Adrenal gland (tissue), 5 donors: ENCODE results near the gene CCDC57.

Source experiments
- POLR2A ChIP-seq, 2 donors: fragments of 450-650 bp; IDR thresholded peaks; one replicate each; pipeline ENCODE4 v1.6.1; 2017; ENCODE audit warnings: antibody characterized with exemption in 2 of 2, mild to moderate bottlenecking in 2 of 2, moderate library complexity in 1 of 2
- TF ChIP-seq, protein P1 (sequence below), 6 experiments: fragments of 450-650 bp in 4 of 6; fragments of 200-600 bp in 2 of 6; sonication (generic) in 1 of 6; IDR thresholded peaks; 1 replicate in 5 of 6; 2 replicates in 1 of 6; pipeline versions ENCODE4 v1.5.1 to v1.8.0; 2016 to 2021; ENCODE audit warnings: antibody characterized with exemption in 6 of 6, mild to moderate bottlenecking in 2 of 6, moderate library complexity in 1 of 6
- donor health status: DM: no; HTN: no; CAD: no.

DNA sequence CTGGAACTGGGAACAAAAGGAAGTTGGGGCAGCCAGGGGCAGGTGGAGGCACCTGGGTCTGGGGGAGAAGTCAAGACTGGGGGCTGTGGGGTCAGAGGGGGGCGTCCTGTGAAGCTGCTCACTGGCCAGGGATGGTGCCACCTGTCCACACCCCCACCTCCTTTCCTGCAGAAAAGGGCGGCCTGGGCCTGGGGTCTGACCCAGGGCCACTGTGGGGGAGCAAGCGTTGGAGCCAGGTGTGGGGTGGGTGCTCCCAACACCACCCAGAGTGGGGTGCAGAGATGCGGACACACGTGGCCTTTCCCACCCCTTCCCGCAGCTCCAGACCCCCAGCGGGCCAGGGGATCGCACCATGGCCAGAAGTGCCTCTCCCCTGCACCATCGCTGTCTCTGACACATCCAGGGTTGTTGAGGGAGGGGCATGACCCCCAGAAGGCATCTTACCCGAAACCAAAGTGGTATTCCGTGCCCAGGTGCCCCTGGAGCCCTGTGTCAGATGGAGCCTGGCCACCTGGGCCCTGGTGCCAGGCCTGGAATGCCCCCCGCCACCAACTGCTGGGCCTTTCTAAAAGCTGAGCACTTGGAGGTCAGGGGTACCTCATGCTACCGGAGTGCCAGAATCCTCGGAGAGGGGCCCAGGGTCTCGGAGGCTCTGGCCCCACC lies 13.6 kb upstream of the CCDC57 start:
- TF ChIP-seq, protein P1, sequence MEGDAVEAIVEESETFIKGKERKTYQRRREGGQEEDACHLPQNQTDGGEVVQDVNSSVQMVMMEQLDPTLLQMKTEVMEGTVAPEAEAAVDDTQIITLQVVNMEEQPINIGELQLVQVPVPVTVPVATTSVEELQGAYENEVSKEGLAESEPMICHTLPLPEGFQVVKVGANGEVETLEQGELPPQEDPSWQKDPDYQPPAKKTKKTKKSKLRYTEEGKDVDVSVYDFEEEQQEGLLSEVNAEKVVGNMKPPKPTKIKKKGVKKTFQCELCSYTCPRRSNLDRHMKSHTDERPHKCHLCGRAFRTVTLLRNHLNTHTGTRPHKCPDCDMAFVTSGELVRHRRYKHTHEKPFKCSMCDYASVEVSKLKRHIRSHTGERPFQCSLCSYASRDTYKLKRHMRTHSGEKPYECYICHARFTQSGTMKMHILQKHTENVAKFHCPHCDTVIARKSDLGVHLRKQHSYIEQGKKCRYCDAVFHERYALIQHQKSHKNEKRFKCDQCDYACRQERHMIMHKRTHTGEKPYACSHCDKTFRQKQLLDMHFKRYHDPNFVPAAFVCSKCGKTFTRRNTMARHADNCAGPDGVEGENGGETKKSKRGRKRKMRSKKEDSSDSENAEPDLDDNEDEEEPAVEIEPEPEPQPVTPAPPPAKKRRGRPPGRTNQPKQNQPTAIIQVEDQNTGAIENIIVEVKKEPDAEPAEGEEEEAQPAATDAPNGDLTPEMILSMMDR (IDR thresholded peaks at IDR 0.05): no peak
- no peak for TF ChIP-seq POLR2A (IDR thresholded peaks at IDR 0.05)
